Smooth muscle cell (in vitro differentiated cells): ENCODE results near the gene FPR1. TPM values are rescaled to one million over a fixed set of nuclear protein-coding genes. Genes with fewer than 3 reads are reported as not detected.
"Not testable (repeated sequence)": the region's sequence is repeated elsewhere in the genome, so short reads cannot be mapped to it uniquely, and the experiment has no call there.

Experiments used
- DNase-seq: peaks from one replicate; lab custom pipeline; 2025; ENCODE audit not compliant: unreplicated experiment; lab: John Stamatoyannopoulos, UW
- H2AFZ ChIP-seq: fragments of 200-600 bp; sonication (generic); 2 replicates; pipeline ENCODE4 v1.6.0; 2016; ENCODE audit warnings: antibody characterized with exemption, low read depth, mild to moderate bottlenecking
- H3F3A ChIP-seq: fragments of 200-600 bp; sonication (generic); 2 replicates; pipeline ENCODE4 v1.6.0; 2017; ENCODE audit warnings: antibody characterized with exemption, low read depth
- H3K27ac ChIP-seq: fragments of 200-600 bp; sonication (generic); 2 replicates; pipeline ENCODE4 v1.5.1; 2016; ENCODE audit warnings: low read depth, mild to moderate bottlenecking
- H3K27me3 ChIP-seq: fragments of 200-600 bp; sonication (generic); 2 replicates; pipeline ENCODE4 v1.6.1; 2016; ENCODE audit warnings: low read depth, mild to moderate bottlenecking
- H3K36me3 ChIP-seq: fragments of 200-600 bp; sonication (generic); 2 replicates; pipeline ENCODE4 v1.5.1; 2016; ENCODE audit warnings: low read depth
- H3K4me1 ChIP-seq: fragments of 200-600 bp; sonication (generic); 2 replicates; pipeline ENCODE4 v1.5.1; 2016; ENCODE audit warnings: low read depth
- H3K4me2 ChIP-seq: fragments of 200-600 bp; sonication (generic); 2 replicates; pipeline ENCODE4 v1.6.0; 2016; ENCODE audit warnings: mild to moderate bottlenecking
- H3K4me3 ChIP-seq: fragments of 200-600 bp; sonication (generic); 2 replicates; pipeline ENCODE4 v1.5.1; 2016; ENCODE audit warnings: mild to moderate bottlenecking
- H3K79me2 ChIP-seq: fragments of 200-600 bp; sonication (generic); 2 replicates; pipeline ENCODE4 v1.6.0; 2016; ENCODE audit warnings: low read depth, mild to moderate bottlenecking
- H3K9ac ChIP-seq: fragments of 200-600 bp; sonication (generic); 2 replicates; pipeline ENCODE4 v1.6.0; 2016; ENCODE audit warnings: low read depth
- H3K9me3 ChIP-seq: fragments of 200-600 bp; sonication (generic); replicated peaks from 2 replicates; pipeline ENCODE4 v1.5.1; 2016; ENCODE audit warnings: low read depth
- H4K20me1 ChIP-seq: fragments of 200-600 bp; sonication (generic); 2 replicates; pipeline ENCODE4 v1.6.0; 2016; ENCODE audit warnings: low read depth
- WGBS: methylation state at CpG from one replicate; pipeline ENCODE4 v1.1.7; 2016; ENCODE audit warnings: low lambda C conversion rate; 5-methylcytosine and 5-hydroxymethylcytosine counted together
- polyA plus RNA-seq: library from polyadenylated mRNA; unstranded; fragments of >200 nt; fragmentation: Nextera tagmentation; extraction: Ambion mirVana; gene quantifications from 2 replicates; pipeline ENCODE4 v1.2.1, GENCODE V29; 2016
- total RNA-seq: library from RNA; depleted of rRNA; stranded (reverse); fragments of >200 nt; gene quantifications from 2 replicates; pipeline ENCODE4 v1.2.3, GENCODE V29; 2014
- TF ChIP-seq, protein P1 (sequence below): fragments of 200-600 bp; sonication (generic); IDR thresholded peaks from 2 replicates; pipeline ENCODE4 v1.5.1; 2017; ENCODE audit warnings: borderline replicate concordance, mild to moderate bottlenecking, antibody characterized with exemption; ENCODE audit not compliant: insufficient read depth, poor library complexity, severe bottlenecking

The FPR1 gene
- total and polyA plus RNA-seq, 2 experiments from 2014 or later = not detected

DNA sequence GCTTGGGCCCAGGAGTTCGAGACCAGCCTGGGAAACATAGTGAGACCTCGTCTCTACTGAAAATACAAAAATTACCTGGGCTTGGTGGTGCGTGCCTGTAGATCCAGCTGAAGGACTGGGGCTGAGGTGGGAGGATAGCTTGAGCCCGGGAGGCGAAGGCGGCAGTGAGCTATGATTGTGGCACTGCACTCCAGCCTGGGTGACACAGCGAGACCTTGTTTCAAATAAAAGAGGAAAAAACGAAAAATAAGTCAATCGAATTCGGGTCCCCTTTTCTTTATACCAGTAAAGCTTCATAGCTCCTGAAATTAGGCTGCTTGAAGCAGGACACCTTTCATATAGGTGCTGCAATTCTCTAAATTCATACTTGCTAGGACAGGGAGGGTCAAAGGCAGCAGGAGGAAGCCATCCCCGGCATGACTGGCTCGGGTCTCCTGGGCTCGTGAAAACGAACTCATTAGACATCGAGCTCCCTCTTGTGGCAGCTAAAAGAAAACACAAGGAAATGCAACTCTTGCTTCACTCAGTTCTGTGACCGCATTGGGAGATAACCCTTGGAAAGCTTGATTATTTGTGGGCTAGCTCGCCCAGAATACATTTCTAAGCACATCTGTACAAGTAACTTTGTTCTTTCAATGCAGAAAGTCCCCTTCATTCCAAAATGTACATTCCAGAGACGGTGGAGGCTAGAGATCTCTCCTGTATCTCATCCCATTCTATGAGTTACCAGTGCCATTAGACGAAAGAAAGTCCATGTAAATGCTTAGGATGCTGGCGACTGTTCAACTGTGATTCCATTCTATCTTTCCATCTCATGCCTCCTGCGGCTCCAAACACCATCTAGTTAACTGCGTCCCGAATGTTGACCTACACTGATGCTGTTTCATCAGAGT, 26.1 kb upstream of the FPR1 start:
- Histone ChIP-seq H3K4me3 (no peak overlapping the region), H3K9me3 (no peaks in the 10 kb centered on the region), H3K4me2 (peak overlapping the region; percentile 72), H3F3A (no peaks in the 10 kb centered on the region), H4K20me1 (no peaks in the 10 kb centered on the region), H3K9ac (no peak overlapping the region), H3K27me3 (no peaks in the 10 kb centered on the region), H3K79me2 (no peaks in the 10 kb centered on the region), H2AFZ (peak overlapping the region; percentile 69), H3K4me1 (no peaks in the 10 kb centered on the region), H3K27ac (no peak overlapping the region), H3K36me3 (no peaks in the 10 kb centered on the region)
- TF ChIP-seq, protein P1, sequence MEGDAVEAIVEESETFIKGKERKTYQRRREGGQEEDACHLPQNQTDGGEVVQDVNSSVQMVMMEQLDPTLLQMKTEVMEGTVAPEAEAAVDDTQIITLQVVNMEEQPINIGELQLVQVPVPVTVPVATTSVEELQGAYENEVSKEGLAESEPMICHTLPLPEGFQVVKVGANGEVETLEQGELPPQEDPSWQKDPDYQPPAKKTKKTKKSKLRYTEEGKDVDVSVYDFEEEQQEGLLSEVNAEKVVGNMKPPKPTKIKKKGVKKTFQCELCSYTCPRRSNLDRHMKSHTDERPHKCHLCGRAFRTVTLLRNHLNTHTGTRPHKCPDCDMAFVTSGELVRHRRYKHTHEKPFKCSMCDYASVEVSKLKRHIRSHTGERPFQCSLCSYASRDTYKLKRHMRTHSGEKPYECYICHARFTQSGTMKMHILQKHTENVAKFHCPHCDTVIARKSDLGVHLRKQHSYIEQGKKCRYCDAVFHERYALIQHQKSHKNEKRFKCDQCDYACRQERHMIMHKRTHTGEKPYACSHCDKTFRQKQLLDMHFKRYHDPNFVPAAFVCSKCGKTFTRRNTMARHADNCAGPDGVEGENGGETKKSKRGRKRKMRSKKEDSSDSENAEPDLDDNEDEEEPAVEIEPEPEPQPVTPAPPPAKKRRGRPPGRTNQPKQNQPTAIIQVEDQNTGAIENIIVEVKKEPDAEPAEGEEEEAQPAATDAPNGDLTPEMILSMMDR = peak; percentile 73
- WGBS = 41% methylated on average over 23 of the region's 23 CpGs
- DNase-seq = peak; percentile 1

- not testable (repeated sequence) for H3K4me2 ChIP-seq, H3K9ac ChIP-seq, H3K27me3 ChIP-seq, H3K4me1 ChIP-seq, H3F3A ChIP-seq, H3K79me2 ChIP-seq, H3K4me3 ChIP-seq, DNase-seq, H4K20me1 ChIP-seq, H2AFZ ChIP-seq, H3K36me3 ChIP-seq, H3K27ac ChIP-seq, H3K9me3 ChIP-seq
- 97% methylated on average over 1 of the region's 1 CpG for WGBS
Measured at GRCh38 chr19:51776561-51776960, 24.9 kb upstream of the FPR1 start.

GRCh38 chr19:51772977-51773376, 21.3 kb upstream of the FPR1 start:
- Histone ChIP-seq H3K4me2 (no peak overlapping the region), H3K9me3 (no peaks in the 10 kb centered on the region), H3K27ac (no peak overlapping the region), H2AFZ (no peak overlapping the region), H3K27me3 (no peaks in the 10 kb centered on the region), H3K4me3 (no peak overlapping the region), H3K36me3 (no peaks in the 10 kb centered on the region), H3K79me2 (no peaks in the 10 kb centered on the region), H3K4me1 (no peaks in the 10 kb centered on the region), H3K9ac (no peak overlapping the region), H3F3A (no peaks in the 10 kb centered on the region), H4K20me1 (no peaks in the 10 kb centered on the region)
- 60% methylated on average over 6 of the region's 6 CpGs for WGBS
- no peak for DNase-seq
- TF ChIP-seq, protein P1 = no peak

DNA sequence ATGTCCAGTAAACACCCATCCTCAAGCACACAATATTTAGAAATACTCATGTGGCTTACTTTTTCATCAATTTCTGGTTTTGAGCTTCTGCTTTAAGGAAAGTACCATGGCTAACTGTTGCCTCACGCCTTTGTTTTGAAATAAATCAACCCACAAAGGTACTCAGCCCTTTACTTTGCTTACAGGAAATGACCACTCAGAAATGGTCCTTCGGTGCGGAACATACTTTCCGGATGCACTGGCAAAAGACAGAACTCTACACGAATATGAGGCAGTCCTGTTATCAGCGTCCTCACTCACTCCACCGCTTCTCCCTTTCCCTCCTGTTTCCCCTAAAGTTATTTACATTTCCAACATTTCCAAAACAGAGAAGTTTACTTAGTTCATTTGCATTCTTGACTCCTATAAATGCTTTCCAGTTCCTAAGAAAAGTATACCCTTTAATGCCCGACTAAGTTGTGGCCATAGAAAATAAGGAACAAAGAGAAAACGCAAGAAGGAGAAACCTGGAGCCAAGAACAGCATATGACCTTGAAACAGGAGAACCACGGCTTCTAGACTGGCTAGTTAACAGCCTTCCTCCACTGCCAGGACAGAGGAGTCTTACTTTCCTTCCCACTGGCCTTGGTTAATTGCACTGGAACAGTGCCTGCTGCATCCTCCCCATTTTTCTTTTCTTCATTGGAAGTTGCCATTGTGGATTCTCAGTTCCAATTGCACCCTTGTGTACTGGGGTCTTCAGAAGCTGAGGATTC, 19.9 kb upstream of the FPR1 start:
- Histone ChIP-seq H3K9me3 (no peaks in the 10 kb centered on the region), H3K4me2 (no peak overlapping the region), H3K79me2 (no peaks in the 10 kb centered on the region), H3K4me1 (no peaks in the 10 kb centered on the region), H3K27me3 (no peaks in the 10 kb centered on the region), H4K20me1 (no peaks in the 10 kb centered on the region), H3F3A (no peaks in the 10 kb centered on the region), H3K27ac (no peak overlapping the region), H3K36me3 (no peaks in the 10 kb centered on the region), H2AFZ (no peak overlapping the region), H3K4me3 (no peak overlapping the region), H3K9ac (no peak overlapping the region)
- TF ChIP-seq, protein P1 = no peak
- 79% methylated on average over 10 of the region's 10 CpGs for WGBS
- DNase-seq = no peak
